Esophagus squamous epithelium (tissue), 5 donors: ENCODE data around the gene SECISBP2. TPM values are rescaled to one million over a fixed set of nuclear protein-coding genes. Genes with fewer than 3 reads are reported as not detected.

Source experiments
- DNase-seq: peaks from one replicate; lab custom pipeline; 2025; lab: John Stamatoyannopoulos, UW
- H3K27ac ChIP-seq, 4 donors: fragments of 200-600 bp; sonication (generic); one replicate each; pipeline ENCODE4 v1.5.1; 2016 to 2019; ENCODE audit warnings: mild to moderate bottlenecking in 1 of 4
- H3K27me3 ChIP-seq, 4 donors: fragments of 200-600 bp; sonication (generic); 1 replicate in 3 of 4; 2 replicates in 1 of 4; pipeline versions ENCODE4 v1.5.1 to v1.6.0; 2017 to 2021; ENCODE audit warnings: antibody characterized with exemption in 1 of 4
- H3K36me3 ChIP-seq, 3 donors: fragments of 200-600 bp; sonication (generic); one replicate each; pipeline ENCODE4 v1.5.1; 2016 to 2019
- H3K4me1 ChIP-seq, 3 donors: fragments of 200-600 bp; sonication (generic); one replicate each; pipeline ENCODE4 v1.5.1; 2017 to 2019
- H3K4me3 ChIP-seq, 4 donors: fragments of 200-600 bp; sonication (generic); 1 replicate in 3 of 4; 2 replicates in 1 of 4; pipeline ENCODE4 v1.5.1; 2016 to 2019; ENCODE audit warnings: mild to moderate bottlenecking in 2 of 4, moderate library complexity in 1 of 4
- H3K9me3 ChIP-seq, 3 donors: fragments of 200-600 bp; sonication (generic); one replicate each; pipeline ENCODE4 v1.5.1; 2016 to 2019
- CTCF ChIP-seq, 6 experiments: fragments of 450-650 bp in 4 of 6; fragments of 200-600 bp in 2 of 6; sonication (generic) in 2 of 6; IDR thresholded peaks; one replicate each; pipeline ENCODE4 v1.5.1; 2016 to 2019; ENCODE audit warnings: antibody characterized with exemption in 6 of 6, mild to moderate bottlenecking in 4 of 6, moderate library complexity in 4 of 6
- POLR2A ChIP-seq, 4 donors: fragments of 450-650 bp; IDR thresholded peaks; one replicate each; pipeline ENCODE4 v1.6.1; 2017; ENCODE audit warnings: antibody characterized with exemption in 4 of 4, mild to moderate bottlenecking in 4 of 4, moderate library complexity in 3 of 4
- WGBS, 2 donors: methylation state at CpG; one replicate each; pipeline ENCODE4 v1.1.5; 2018; 5-methylcytosine and 5-hydroxymethylcytosine counted together
- intact Hi-C: fragments of 100-400 bp; cut with DNase I; formaldehyde crosslinking; loops from one replicate; pipeline ENCODE4 v1.15.0; 2022
- total RNA-seq, 4 donors: library from RNA; depleted of rRNA; stranded (reverse); fragments of >200 nt; gene quantifications; one replicate each; pipeline ENCODE4 v1.1.0, GENCODE V29; 2016
- donor health status: DM: yes; HTN: yes; CAD: no.

The SECISBP2 gene
- total RNA-seq, 4 donors from 2014 or later: 23.1 to 50.9 (median 27.7) TPM

- no peak for TF ChIP-seq CTCF (IDR thresholded peaks at IDR 0.05)
- TF ChIP-seq POLR2A (IDR thresholded peaks at IDR 0.05): no peak
- intact Hi-C loops: no loop called here
- no peak for DNase-seq
- Histone ChIP-seq H3K4me1 (peaks cover 0 to 4% (median 0%) of the 10 kb centered on the region in 3 donors), H3K27ac (no peak overlapping the region), H3K9me3 (no peaks in the 10 kb centered on the region), H3K4me3 (no peak overlapping the region), H3K27me3 (no peaks in the 10 kb centered on the region), H3K36me3 (peaks cover 31 to 100% (median 71%) of the 10 kb centered on the region in 3 donors)
- WGBS, 2 donors: 37 to 43% methylated on average over 3 of the region's 3 CpGs
Observed at GRCh38 chr9:89352451-89352850, 34.2 kb downstream of the SECISBP2 start.

GRCh38 chr9:89352874-89353649 lies 34.8 kb downstream of the SECISBP2 start:
- intact Hi-C loops: no loop called here
- no peak overlapping the region for H3K27ac ChIP-seq
- H3K4me3 ChIP-seq: no peak overlapping the region
- H3K36me3 ChIP-seq: peaks cover 34 to 100% (median 67%) of the 10 kb centered on the region in 3 donors
- H3K4me1 ChIP-seq: peaks cover 0 to 4% (median 0%) of the 10 kb centered on the region in 3 donors
- TF ChIP-seq POLR2A (IDR thresholded peaks at IDR 0.05): no peak
- no peak for TF ChIP-seq CTCF (IDR thresholded peaks at IDR 0.05)
- no peak for DNase-seq
- no peaks in the 10 kb centered on the region for H3K9me3 ChIP-seq
- 89 to 95% methylated on average over 5 to 6 of the region's 8 CpGs for WGBS, 2 donors
- H3K27me3 ChIP-seq: no peaks in the 10 kb centered on the region

GRCh38 chr9:89353989-89354388 lies 35.7 kb downstream of the SECISBP2 start:
- intact Hi-C loops: no loop called here

GRCh38 chr9:89354471-89354870 lies 36.2 kb downstream of the SECISBP2 start:
- H3K36me3 ChIP-seq: peaks cover 32 to 100% (median 60%) of the 10 kb centered on the region in 3 donors
- 89 to 95% methylated on average over 6 of the region's 6 CpGs for WGBS, 2 donors
- TF ChIP-seq POLR2A (IDR thresholded peaks at IDR 0.05): no peak
- TF ChIP-seq CTCF (IDR thresholded peaks at IDR 0.05): no peak
- H3K9me3 ChIP-seq: no peaks in the 10 kb centered on the region
- peaks cover 0 to 5% (median 0%) of the 10 kb centered on the region in 3 donors for H3K4me1 ChIP-seq
- H3K4me3 ChIP-seq: no peak overlapping the region
- no peak for DNase-seq
- intact Hi-C loops: no loop called here
- H3K27ac ChIP-seq: no peak overlapping the region
- H3K27me3 ChIP-seq: no peaks in the 10 kb centered on the region

More at GRCh38 chr9:89353989-89354388, 35.7 kb downstream of the SECISBP2 start:
- H3K4me3 ChIP-seq: no peak overlapping the region
- H3K27me3 ChIP-seq: no peaks in the 10 kb centered on the region
- peaks cover 0 to 4% (median 0%) of the 10 kb centered on the region in 3 donors for H3K4me1 ChIP-seq
- H3K36me3 ChIP-seq: peaks cover 34 to 100% (median 64%) of the 10 kb centered on the region in 3 donors
- no peak for DNase-seq
- no peaks in the 10 kb centered on the region for H3K9me3 ChIP-seq
- 71 to 76% methylated on average over 3 of the region's 3 CpGs for WGBS, 2 donors
- no peak overlapping the region for H3K27ac ChIP-seq
- TF ChIP-seq POLR2A (IDR thresholded peaks at IDR 0.05): no peak
- TF ChIP-seq CTCF (IDR thresholded peaks at IDR 0.05): no peak

- Histone ChIP-seq H3K4me3 (no peak overlapping the region), H3K9me3 (no peaks in the 10 kb centered on the region), H3K27ac (no peak overlapping the region), H3K36me3 (peaks cover 13 to 100% (median 55%) of the 10 kb centered on the region in 3 donors), H3K4me1 (peaks cover 0 to 17% (median 0%) of the 10 kb centered on the region in 3 donors), H3K27me3 (no peaks in the 10 kb centered on the region)
- intact Hi-C loops: no loop called here
- no peak for DNase-seq
- no peak for TF ChIP-seq POLR2A (IDR thresholded peaks at IDR 0.05)
- TF ChIP-seq CTCF (IDR thresholded peaks at IDR 0.05): no peak
- WGBS, 2 donors: 100% methylated on average over 2 of the region's 2 CpGs; no CpG with 5 or more reads in 1 of the 2 donors
Observed at GRCh38 chr9:89356782-89357181, 38.5 kb downstream of the SECISBP2 start.
